Measurements from ENCODE around the gene PLD2. TPM values are rescaled to one million over a fixed set of nuclear protein-coding genes. Genes with fewer than 3 reads are reported as not detected.
A peak's percentile ranks its signal among the peaks of the same experiment; 100 is the strongest.

The PLD2 gene, protein sequence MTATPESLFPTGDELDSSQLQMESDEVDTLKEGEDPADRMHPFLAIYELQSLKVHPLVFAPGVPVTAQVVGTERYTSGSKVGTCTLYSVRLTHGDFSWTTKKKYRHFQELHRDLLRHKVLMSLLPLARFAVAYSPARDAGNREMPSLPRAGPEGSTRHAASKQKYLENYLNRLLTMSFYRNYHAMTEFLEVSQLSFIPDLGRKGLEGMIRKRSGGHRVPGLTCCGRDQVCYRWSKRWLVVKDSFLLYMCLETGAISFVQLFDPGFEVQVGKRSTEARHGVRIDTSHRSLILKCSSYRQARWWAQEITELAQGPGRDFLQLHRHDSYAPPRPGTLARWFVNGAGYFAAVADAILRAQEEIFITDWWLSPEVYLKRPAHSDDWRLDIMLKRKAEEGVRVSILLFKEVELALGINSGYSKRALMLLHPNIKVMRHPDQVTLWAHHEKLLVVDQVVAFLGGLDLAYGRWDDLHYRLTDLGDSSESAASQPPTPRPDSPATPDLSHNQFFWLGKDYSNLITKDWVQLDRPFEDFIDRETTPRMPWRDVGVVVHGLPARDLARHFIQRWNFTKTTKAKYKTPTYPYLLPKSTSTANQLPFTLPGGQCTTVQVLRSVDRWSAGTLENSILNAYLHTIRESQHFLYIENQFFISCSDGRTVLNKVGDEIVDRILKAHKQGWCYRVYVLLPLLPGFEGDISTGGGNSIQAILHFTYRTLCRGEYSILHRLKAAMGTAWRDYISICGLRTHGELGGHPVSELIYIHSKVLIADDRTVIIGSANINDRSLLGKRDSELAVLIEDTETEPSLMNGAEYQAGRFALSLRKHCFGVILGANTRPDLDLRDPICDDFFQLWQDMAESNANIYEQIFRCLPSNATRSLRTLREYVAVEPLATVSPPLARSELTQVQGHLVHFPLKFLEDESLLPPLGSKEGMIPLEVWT
- 10 to 100 TPM; 26.1 to 27.5 TPM for total RNA-seq
- long read RNA-seq, transcript PLD2-201 (25 exons, 3,503 nt): major isoform, 9 of 19 reads
- long read RNA-seq, partial matches to known transcripts: 6 of 19 reads
- long read RNA-seq, other reads (novel, unspliced or antisense): 4 of 19 reads

GRCh38 chr17:4806777-4807604, at the start of gene PLD2:
Gene PLD2 (plus strand): TSS chr17:4807152. CDS start chr17:4807773, 621 bp downstream.
- DNase-seq (peak; percentile 88 to 93), ATAC-seq (peak; percentile 99)
- intact Hi-C loops (cut with DNase I, micrococcal nuclease): no loop called here

- intact Hi-C loops (cut with DNase I, micrococcal nuclease): no loop called here
These were observed 47.1 kb upstream of the PLD2 start for GRCh38 chr17:4759776-4760236.

GRCh38 chr17:4764595-4764994, 42.4 kb upstream of the PLD2 start:
- ATAC-seq (no peak), DNase-seq (no peak)
- intact Hi-C loops (cut with DNase I, micrococcal nuclease): no loop called here

More at GRCh38 chr17:4759776-4760236, 47.1 kb upstream of the PLD2 start:
- DNase-seq: no peak
- ATAC-seq: peak; percentile 82

DNA sequence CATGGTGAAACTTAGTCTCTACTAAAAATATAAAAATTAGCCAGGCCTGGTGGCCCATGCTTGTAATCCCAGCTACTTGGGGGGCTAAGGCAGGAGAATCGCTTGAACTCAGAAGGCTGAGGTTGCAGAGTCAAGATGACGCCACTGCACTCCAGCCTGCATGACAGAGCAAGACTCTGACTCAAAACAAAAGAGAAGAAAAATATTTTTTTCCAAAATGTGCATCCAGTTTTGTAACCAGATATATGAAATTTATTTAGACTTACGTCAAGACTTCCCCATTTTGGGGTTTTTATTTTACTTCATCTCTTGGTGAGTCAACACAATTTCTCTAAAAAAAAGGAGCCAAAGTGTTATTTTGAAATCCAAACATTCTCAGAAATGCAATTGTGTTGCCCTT, 40.8 kb upstream of the PLD2 start:
- no peak for ATAC-seq
- no peak for DNase-seq
- intact Hi-C loops (cut with DNase I, micrococcal nuclease): no loop called here

DNA sequence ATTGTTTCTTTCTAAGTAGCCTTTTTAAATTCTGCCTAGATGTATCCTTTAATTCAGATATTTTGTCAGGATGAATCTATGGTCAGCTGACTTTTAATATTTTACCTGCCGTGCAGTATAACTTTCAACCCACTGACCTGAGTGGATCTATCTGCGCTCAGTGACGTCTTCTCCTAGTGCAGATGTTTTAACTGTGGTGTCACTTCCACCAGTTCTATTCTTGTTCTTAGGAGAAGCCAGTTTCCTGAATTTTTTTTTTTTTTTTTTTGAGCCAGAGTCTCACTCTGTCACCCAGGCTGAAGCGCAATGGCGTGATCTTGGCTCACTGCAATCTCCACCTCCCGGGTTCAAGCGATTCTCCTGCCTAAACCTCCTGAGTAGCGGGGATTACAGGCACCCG, 40.2 kb upstream of the PLD2 start:
- DNase-seq (no peak), ATAC-seq (no peak)
- intact Hi-C loops (cut with DNase I, micrococcal nuclease): no loop called here

DNA sequence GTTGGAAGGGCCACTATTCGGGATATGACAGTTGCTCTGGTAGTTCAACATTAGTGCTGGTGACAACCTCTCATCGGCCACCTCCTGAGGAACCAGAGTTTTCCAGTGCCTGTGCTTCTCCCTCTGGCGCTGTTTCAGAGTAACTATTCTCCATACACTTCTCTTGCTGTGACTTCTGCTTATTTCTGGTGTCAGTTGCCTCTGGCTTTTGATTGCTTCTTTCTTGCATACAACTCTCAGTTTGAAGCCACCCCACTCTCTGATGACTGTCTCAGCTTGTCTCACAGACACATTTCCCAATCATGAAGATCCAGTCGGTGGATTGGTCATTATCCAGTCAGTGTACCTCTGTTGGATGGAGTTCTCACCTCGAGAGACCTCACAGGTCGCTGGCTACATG, 38.7 kb upstream of the PLD2 start:
- intact Hi-C loops (cut with DNase I, micrococcal nuclease): no loop called here
- no peak for DNase-seq
- no peak for ATAC-seq

DNA sequence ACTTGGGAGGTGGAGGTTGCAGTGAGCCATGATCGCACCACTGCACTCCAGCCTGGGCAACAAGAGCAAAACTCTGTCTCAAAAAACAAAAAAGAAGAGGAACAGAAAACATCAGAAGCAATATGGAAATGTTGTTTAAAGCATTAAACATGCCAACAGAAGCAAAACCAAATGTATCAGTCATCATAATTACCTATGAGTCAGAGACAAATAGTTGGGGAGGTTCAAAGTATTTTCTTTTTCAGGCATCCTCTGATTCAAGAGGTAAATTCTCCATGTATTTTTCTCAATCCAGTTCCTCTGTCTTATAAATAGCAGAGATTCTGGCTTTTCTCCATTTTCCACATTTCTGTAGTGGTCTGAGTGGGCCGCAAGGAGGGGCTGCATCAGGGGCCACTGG, 37.3 kb upstream of the PLD2 start:
- ATAC-seq (no peak), DNase-seq (no peak)
- intact Hi-C loops (cut with DNase I, micrococcal nuclease): no loop called here

DNA sequence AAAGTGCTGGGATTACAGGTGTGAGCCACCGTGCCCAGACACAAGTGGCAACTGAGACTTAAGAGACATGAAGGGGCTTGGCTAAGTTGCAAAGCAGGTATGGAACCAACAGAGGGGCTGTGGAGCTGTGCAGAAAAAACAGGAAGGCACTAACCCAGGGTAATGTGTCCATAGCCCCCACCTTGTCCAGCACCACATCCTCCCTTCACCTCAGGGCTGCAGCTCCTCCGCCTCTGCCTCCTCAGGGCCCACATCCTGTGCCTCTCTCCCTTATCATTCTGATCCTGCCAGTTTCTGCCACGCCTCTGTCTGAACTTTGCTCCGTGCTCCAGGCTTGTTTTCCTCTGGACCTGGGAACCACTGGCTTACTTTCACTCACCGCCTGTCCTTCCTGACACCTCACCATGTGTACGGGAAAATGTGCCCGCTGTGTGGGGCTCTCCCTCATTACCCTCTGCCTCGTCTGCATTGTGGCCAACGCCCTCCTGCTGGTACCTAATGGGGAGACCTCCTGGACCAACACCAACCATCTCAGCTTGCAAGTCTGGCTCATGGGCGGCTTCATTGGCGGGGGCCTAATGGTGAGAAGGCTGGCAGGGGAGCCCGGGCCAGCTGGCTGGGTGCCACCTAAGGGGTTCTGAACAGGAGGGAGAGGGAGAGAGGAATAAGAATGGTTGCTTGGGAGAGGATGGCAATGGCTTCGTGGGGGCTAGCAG, 35.3 kb upstream of the PLD2 start, which contains the start of gene TM4SF5:
Gene TM4SF5 (plus strand): TSS at position 368 of the 716 bp plus-strand sequence. CDS start 37 bp downstream, at position 405.
- intact Hi-C loops (cut with DNase I, micrococcal nuclease): no loop called here
- peak; percentile 83 to 88 for DNase-seq
- ATAC-seq: peak; percentile 98

- peak; percentile 60 to 68 for DNase-seq
- intact Hi-C loops (cut with DNase I, micrococcal nuclease): no loop called here
- peak; percentile 82 for ATAC-seq
These were observed 34.7 kb upstream of the PLD2 start for GRCh38 chr17:4772235-4772613.

GRCh38 chr17:4777969-4778760, 28.8 kb upstream of the PLD2 start:
- ATAC-seq (no peak), DNase-seq (no peak)
- intact Hi-C loops (cut with DNase I, micrococcal nuclease): no loop called here

GRCh38 chr17:4780325-4780955, 26.5 kb upstream of the PLD2 start:
- intact Hi-C loops (cut with DNase I, micrococcal nuclease): loop anchor here in 1 of 2 donors (10.0 kb wide), 2 partner anchors 46 to 104 kb away; partner anchors contain the start of genes CXCL16, MED11 and ZMYND15
- ATAC-seq: no peak
- DNase-seq: no peak

- no peak for DNase-seq
- intact Hi-C loops (cut with DNase I, micrococcal nuclease): loop anchor here in 1 of 2 donors (10.0 kb wide), 2 partner anchors 48 to 102 kb away; partner anchors contain the start of genes CXCL16, MED11 and ZMYND15
These were observed 24.3 kb upstream of the PLD2 start for GRCh38 chr17:4782652-4783051.

DNA sequence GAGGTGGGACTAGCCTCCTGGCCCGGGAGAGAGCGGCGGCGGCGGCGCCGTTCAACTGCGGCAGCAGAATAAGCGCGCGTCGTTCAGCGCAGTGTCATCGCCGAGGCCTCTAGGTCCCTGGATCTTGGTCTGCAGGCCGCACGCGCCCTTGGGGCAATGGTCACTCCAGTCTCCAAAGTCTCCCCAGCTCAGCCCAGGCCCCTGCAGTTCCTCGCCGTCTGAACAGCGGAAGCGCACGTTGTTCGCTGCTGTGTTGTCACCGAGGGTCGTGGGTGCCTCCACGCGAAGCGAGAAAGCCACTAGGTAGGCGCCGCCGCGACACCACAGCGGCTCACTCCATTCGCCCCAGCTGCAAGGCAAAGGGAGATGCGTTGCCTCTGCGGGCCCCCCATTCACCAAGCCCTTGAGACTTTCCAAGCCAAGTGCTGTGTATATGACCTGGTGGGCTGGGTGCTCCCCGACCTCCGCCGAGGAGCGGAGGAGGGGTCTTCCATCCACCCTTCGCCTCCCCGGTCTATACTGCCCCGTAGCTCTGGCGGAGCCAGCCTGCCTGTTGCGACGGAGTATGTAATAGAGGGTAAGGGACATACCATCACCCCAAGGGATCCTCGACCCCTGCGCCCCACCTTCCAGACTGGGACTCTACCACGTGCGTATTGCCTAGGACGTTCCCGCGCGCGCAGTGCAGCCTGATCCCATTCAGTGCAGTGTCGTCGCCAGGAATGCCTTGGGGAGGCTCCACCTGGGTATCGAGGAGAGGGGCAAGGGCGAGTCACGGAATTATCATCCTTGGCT, 21.4 kb upstream of the PLD2 start:
- no peak for ATAC-seq
- intact Hi-C loops (cut with DNase I, micrococcal nuclease): loop anchor here (5.0 to 10.0 kb wide), 3 partner anchors 51 to 102 kb away; partner anchors contain the start of genes CXCL16 (in 1 of the 2), MED11 (in 1 of the 2) and ZMYND15 (in 1 of the 2)
- no peak for DNase-seq

More at GRCh38 chr17:4782652-4783051, 24.3 kb upstream of the PLD2 start:
- no peak for ATAC-seq

DNA sequence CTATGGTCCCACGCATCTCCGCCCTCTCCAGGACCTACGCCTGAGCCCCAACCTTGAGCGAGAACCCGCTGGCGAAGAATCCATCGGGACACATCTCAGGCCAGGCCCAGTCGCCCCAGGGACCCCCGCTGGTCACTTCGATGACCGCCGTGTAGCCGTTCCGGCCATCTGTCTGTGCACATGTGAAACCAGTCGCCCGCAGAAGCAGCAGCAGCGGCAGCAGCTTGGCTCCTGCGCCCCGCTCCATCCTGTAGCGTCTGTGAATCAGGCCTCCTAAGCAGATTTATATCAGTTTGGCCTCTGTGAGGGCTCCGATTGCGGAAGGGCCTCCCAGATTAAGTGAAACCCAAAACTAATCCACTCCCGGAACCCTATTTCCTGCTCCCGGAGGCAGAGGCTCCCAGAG, 20.8 kb upstream of the PLD2 start, which contains the start of gene VMO1:
Gene VMO1 (minus strand): TSS at position 259 of the 406 bp plus-strand sequence. CDS start 12 bp downstream, at position 247.
- ATAC-seq: no peak
- intact Hi-C loops (cut with DNase I, micrococcal nuclease): loop anchor here (5.0 to 10.0 kb wide), 3 partner anchors 51 to 101 kb away; partner anchors contain the start of genes CXCL16 (in 1 of the 2), MED11 (in 1 of the 2) and ZMYND15 (in 1 of the 2)
- DNase-seq: peak in 1 of 2 donors; percentile 31

GRCh38 chr17:4786516-4786915, 20.4 kb upstream of the PLD2 start:
- DNase-seq (no peak), ATAC-seq (no peak)
- intact Hi-C loops (cut with DNase I, micrococcal nuclease): loop anchor here (5.0 to 10.0 kb wide), 3 partner anchors 52 to 101 kb away; partner anchors contain the start of genes CXCL16 (in 1 of the 2), MED11 (in 1 of the 2) and ZMYND15 (in 1 of the 2)

Measured in left colon (tissue), 2 donors.